Mesendoderm (in vitro differentiated cells): ENCODE results near the gene DNHD1.

Source experiments
- DNase-seq: peaks from one replicate; pipeline ENCODE4 v3.0.0; 2013
- H2AK5ac ChIP-seq: 2 replicates; pipeline ENCODE4 v1.6.1; 2013; ENCODE audit warnings: low read length, inconsistent platforms
- H2BK120ac ChIP-seq: 2 replicates; pipeline ENCODE4 v1.6.1; 2013; ENCODE audit warnings: low read depth, mild to moderate bottlenecking, low read length, moderate library complexity, mixed read lengths
- H2BK15ac ChIP-seq: replicated peaks from 2 replicates; pipeline ENCODE4 v1.6.1; 2013; ENCODE audit warnings: low read depth, mild to moderate bottlenecking, moderate library complexity
- H2BK5ac ChIP-seq: 2 replicates; pipeline ENCODE4 v1.6.1; 2013; ENCODE audit warnings: low read length, inconsistent platforms
- H3K18ac ChIP-seq: 2 replicates; pipeline ENCODE4 v1.6.1; 2013; ENCODE audit warnings: mild to moderate bottlenecking, low read length, mixed read lengths
- H3K23ac ChIP-seq: one replicate; pipeline ENCODE4 v1.6.1; 2013; ENCODE audit warnings: low read length
- H3K27ac ChIP-seq: 2 replicates; pipeline ENCODE4 v1.5.1; 2013; ENCODE audit warnings: low read depth, mild to moderate bottlenecking, inconsistent platforms, low read length, moderate library complexity
- H3K27me3 ChIP-seq: 2 replicates; pipeline ENCODE4 v1.6.1; 2013; ENCODE audit warnings: low read length, control low read depth, mild to moderate bottlenecking, inconsistent platforms; ENCODE audit not compliant: insufficient read depth, poor library complexity
- H3K36me3 ChIP-seq: 2 replicates; pipeline ENCODE4 v1.6.1; 2013; ENCODE audit warnings: low read length, inconsistent platforms; ENCODE audit not compliant: control insufficient read depth, insufficient read depth
- H3K4ac ChIP-seq: one replicate; pipeline ENCODE4 v1.6.1; 2013; ENCODE audit warnings: low read depth, mild to moderate bottlenecking, low read length, moderate library complexity
- H3K4me1 ChIP-seq: 2 replicates; pipeline ENCODE4 v1.6.1; 2013; ENCODE audit warnings: low read depth, low read length, inconsistent platforms; ENCODE audit not compliant: control insufficient read depth
- H3K4me2 ChIP-seq: 2 replicates; pipeline ENCODE4 v1.6.1; 2013; ENCODE audit warnings: low read length
- H3K4me3 ChIP-seq: 2 replicates; pipeline ENCODE4 v1.5.1; 2013; ENCODE audit warnings: mild to moderate bottlenecking, low read length
- H3K56ac ChIP-seq: one replicate; pipeline ENCODE4 v1.6.1; 2013; ENCODE audit warnings: low read length
- H3K79me1 ChIP-seq: 2 replicates; pipeline ENCODE4 v1.6.1; 2013; ENCODE audit warnings: low read length, inconsistent platforms
- H3K79me2 ChIP-seq: 2 replicates; pipeline ENCODE4 v1.6.1; 2013; ENCODE audit warnings: mild to moderate bottlenecking, low read length; ENCODE audit not compliant: control insufficient read depth, insufficient read depth
- H3K9ac ChIP-seq: 2 replicates; pipeline ENCODE4 v1.6.1; 2013; ENCODE audit warnings: low read length, inconsistent platforms
- H4K5ac ChIP-seq: one replicate; pipeline ENCODE4 v1.6.1; 2013; ENCODE audit warnings: low read length
- H4K8ac ChIP-seq: one replicate; pipeline ENCODE4 v1.6.1; 2013; ENCODE audit warnings: low read depth, mild to moderate bottlenecking, control low read depth, low read length, moderate library complexity
- WGBS: extraction: QIAGEN DNeasy Blood & Tissue Kit; methylation state at CpG from one replicate; pipeline ENCODE4 v1.1.7; 2013; ENCODE audit warnings: low lambda C conversion rate, missing lambda C conversion rate; ENCODE audit not compliant: insufficient coverage; ENCODE audit errors: extremely low coverage; 5-methylcytosine and 5-hydroxymethylcytosine counted together

Gene DNHD1

DNA sequence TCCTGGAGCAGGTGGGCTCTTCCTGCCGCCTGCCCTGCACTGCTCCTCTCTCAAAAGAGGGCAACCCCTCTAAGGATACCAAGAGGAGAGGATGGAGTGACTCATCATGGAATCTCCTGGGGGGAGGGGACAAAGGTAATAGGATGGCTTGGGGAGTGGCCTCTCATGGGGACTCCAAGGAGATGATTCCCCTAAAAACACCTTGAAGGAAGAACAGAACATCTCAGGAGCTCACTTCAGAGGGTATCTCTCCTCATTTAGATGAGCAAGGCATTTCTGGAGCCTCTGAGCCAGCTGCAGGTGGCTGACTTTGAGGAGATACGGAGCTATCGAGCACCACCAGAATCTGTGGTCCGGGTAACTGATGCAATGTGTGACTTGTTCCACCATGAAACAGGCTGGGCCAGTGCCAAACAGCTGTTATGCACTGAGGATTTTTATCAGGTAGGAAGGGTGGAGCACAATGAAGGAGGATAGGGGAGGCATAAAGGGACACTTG is 66.1 kb downstream of the DNHD1 start:
- no peak overlapping the region for H3K27ac ChIP-seq
- no peak overlapping the region for H4K8ac ChIP-seq
- no peak overlapping the region for H3K56ac ChIP-seq
- H3K23ac ChIP-seq, result no peak overlapping the region
- H3K27me3 ChIP-seq, result no peaks in the 10 kb centered on the region
- no peaks in the 10 kb centered on the region for H3K4me1 ChIP-seq
- DNase-seq, result peak; percentile 66
- H3K18ac ChIP-seq, result no peak overlapping the region
- no peak overlapping the region for H3K4ac ChIP-seq
- H3K36me3 ChIP-seq, result no peaks in the 10 kb centered on the region
- no peaks in the 10 kb centered on the region for H3K79me1 ChIP-seq
- no peak overlapping the region for H3K4me2 ChIP-seq
- no CpG with 5 or more reads among the region's 4 CpGs for WGBS
- no peak overlapping the region for H2BK5ac ChIP-seq
- H3K9ac ChIP-seq, result no peak overlapping the region
- no peak overlapping the region for H2BK15ac ChIP-seq
- no peak overlapping the region for H4K5ac ChIP-seq
- no peak overlapping the region for H3K4me3 ChIP-seq
- H2BK120ac ChIP-seq, result no peak overlapping the region
- no peak overlapping the region for H2AK5ac ChIP-seq
- no peaks in the 10 kb centered on the region for H3K79me2 ChIP-seq

DNA sequence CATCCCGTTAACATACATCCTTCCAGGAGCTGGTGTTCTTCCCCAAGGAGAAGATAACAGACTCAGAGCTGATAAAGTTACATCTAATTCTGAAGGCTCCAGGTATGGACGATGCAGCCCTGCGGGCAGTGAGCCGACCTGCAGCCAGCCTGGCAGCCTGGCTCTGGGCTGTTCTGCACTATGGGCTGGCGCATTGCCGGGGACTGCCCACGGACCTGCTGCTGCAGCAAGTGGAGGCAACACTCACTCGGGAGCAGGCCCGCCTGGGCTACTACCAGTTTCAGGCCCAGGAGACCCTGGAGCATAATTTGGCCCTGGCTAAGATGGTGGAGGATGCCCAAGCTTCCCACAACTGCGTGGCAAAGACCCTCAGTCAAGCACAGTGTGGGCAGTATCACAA is 66.6 kb downstream of the DNHD1 start:
- Histone ChIP-seq H3K4me2 (no peak overlapping the region), H3K4ac (no peak overlapping the region), H3K79me2 (no peaks in the 10 kb centered on the region), H3K4me3 (no peak overlapping the region), H2AK5ac (no peak overlapping the region), H3K79me1 (no peaks in the 10 kb centered on the region), H3K18ac (no peak overlapping the region), H3K27me3 (no peaks in the 10 kb centered on the region), H4K8ac (no peak overlapping the region), H3K4me1 (peaks cover 3% of the 10 kb centered on the region), H2BK15ac (no peak overlapping the region), H3K9ac (no peak overlapping the region), H3K23ac (no peak overlapping the region), H3K27ac (no peak overlapping the region), H3K36me3 (no peaks in the 10 kb centered on the region), H2BK120ac (no peak overlapping the region), H3K56ac (no peak overlapping the region), H4K5ac (no peak overlapping the region), H2BK5ac (no peak overlapping the region)
- no peak for DNase-seq
- WGBS, result no CpG with 5 or more reads among the region's 10 CpGs

DNA sequence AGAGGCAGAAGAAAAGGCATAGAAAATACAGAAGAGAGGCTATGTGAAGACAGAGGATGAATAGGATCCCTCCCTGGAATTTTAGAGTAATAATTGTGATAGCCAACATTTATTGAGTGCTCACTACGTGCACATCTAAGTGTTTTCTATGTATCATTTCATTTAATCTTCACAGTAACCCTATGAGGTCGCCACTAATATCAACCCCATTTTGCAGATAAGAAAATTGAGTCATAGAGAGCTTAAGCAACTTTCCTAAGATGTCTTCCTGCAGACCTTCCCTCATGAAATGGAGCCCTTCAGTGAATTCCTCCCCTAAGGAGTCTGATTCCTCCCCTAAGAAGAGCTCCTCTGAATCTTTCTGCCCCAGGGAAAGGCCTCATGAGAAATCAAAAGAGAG is 68.2 kb downstream of the DNHD1 start:
- Histone ChIP-seq H3K36me3 (no peaks in the 10 kb centered on the region), H3K23ac (no peak overlapping the region), H3K27ac (no peak overlapping the region), H3K4me2 (no peak overlapping the region), H3K27me3 (no peaks in the 10 kb centered on the region), H3K4ac (no peak overlapping the region), H2BK120ac (no peak overlapping the region), H3K9ac (no peak overlapping the region), H4K8ac (no peak overlapping the region), H3K56ac (no peak overlapping the region), H3K4me3 (no peak overlapping the region), H2AK5ac (no peak overlapping the region), H2BK15ac (no peak overlapping the region), H2BK5ac (no peak overlapping the region), H3K79me2 (no peaks in the 10 kb centered on the region), H4K5ac (no peak overlapping the region), H3K4me1 (peaks cover 3% of the 10 kb centered on the region), H3K18ac (no peak overlapping the region), H3K79me1 (no peaks in the 10 kb centered on the region)
- WGBS, result no CpG with 5 or more reads among the region's 2 CpGs
- no peak for DNase-seq

DNA sequence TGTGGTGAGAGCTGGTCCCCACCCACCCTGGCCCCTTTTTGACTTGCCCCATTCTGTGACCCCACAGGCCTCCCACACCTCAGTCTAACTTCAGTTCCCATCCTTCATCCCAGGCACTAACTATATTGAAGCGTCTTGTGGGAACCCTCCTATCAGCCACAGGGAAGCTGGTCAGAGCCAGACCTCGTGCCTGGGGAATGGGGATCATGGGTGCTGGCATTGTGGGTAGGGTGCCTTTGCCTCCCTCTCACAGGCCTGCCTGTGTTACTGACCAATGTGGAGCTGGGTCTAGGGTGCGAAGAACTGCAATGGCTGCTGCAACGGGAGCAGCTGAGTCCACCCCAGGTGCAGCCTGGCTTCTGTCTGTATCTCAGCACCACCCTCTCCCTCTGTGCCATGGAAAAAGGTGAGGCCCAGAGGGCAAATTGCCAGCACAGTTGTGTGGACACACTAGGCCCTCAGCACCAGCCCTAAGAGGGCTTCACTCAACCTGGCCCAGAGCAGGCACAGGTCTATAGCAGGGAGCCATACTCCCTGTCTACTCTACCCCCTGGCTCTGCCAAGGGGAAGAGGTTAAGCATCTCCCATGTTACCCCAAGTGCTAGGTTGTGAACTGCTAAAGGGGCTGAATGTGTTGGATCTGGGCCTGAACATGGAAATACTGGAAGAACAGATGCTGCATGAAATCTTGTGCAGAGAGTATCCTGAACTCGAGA is 69.1 kb downstream of the DNHD1 start:
- no peak overlapping the region for H3K4me2 ChIP-seq
- no peaks in the 10 kb centered on the region for H3K79me2 ChIP-seq
- no peak overlapping the region for H2BK120ac ChIP-seq
- no peak overlapping the region for H2BK15ac ChIP-seq
- H3K56ac ChIP-seq, result no peak overlapping the region
- WGBS, result no CpG with 5 or more reads among the region's 5 CpGs
- no peak overlapping the region for H3K18ac ChIP-seq
- no peak overlapping the region for H3K4me3 ChIP-seq
- H3K36me3 ChIP-seq, result no peaks in the 10 kb centered on the region
- no peak overlapping the region for H3K23ac ChIP-seq
- H2AK5ac ChIP-seq, result no peak overlapping the region
- no peak overlapping the region for H4K5ac ChIP-seq
- H4K8ac ChIP-seq, result no peak overlapping the region
- no peak overlapping the region for H3K4ac ChIP-seq
- H3K27me3 ChIP-seq, result no peaks in the 10 kb centered on the region
- DNase-seq, result no peak
- H3K4me1 ChIP-seq, result peaks cover 3% of the 10 kb centered on the region
- H3K9ac ChIP-seq, result no peak overlapping the region
- H3K79me1 ChIP-seq, result no peaks in the 10 kb centered on the region
- H2BK5ac ChIP-seq, result no peak overlapping the region
- H3K27ac ChIP-seq, result no peak overlapping the region

DNA sequence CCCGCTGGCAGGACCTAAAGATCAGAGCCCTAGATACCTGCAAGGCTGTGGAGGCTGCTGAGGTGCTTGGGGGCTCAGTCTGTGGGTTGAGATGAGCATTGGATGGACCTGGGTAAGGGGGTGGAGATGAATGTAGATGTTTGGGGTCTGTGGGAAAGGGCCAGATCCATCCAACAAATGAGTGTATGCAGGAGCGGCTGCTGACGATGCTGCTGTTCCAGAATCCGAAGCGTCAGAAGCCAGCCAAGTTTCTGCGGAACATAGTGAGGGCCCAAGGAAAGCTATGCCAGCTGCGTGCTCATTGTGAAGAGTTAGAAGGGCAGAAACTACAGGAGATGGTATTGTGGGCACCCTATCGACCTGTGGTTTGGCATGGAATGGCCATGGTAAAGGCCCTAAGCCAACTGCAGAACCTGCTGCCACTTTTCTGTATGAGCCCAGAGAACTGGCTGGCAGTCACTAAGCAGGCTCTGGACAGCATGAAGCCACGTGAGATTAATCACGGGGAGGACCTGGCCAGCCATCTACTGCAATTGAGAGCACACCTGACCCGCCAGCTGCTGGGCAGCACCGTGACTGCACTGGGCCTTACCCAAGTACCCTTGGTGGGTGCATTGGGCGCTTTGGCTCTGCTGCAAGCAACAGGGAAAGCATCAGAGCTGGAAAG is 69.8 kb downstream of the DNHD1 start:
- no peak overlapping the region for H2BK120ac ChIP-seq
- no peak overlapping the region for H3K56ac ChIP-seq
- no peak overlapping the region for H3K23ac ChIP-seq
- H3K79me2 ChIP-seq, result no peaks in the 10 kb centered on the region
- H2BK5ac ChIP-seq, result no peak overlapping the region
- no CpG with 5 or more reads among the region's 13 CpGs for WGBS
- H3K4me2 ChIP-seq, result no peak overlapping the region
- no peak overlapping the region for H3K9ac ChIP-seq
- H2BK15ac ChIP-seq, result no peak overlapping the region
- H3K79me1 ChIP-seq, result no peaks in the 10 kb centered on the region
- no peak overlapping the region for H3K18ac ChIP-seq
- no peaks in the 10 kb centered on the region for H3K36me3 ChIP-seq
- H2AK5ac ChIP-seq, result no peak overlapping the region
- no peak overlapping the region for H4K5ac ChIP-seq
- DNase-seq, result no peak
- H3K4ac ChIP-seq, result no peak overlapping the region
- H3K27ac ChIP-seq, result no peak overlapping the region
- H3K4me3 ChIP-seq, result no peak overlapping the region
- peaks cover 3% of the 10 kb centered on the region for H3K4me1 ChIP-seq
- no peak overlapping the region for H4K8ac ChIP-seq
- no peaks in the 10 kb centered on the region for H3K27me3 ChIP-seq
